Measurements from ENCODE around the gene PLCB3.

Gene PLCB3

GRCh38 chr11:64291752-64292459 lies 40.6 kb downstream of the PLCB3 start:
- DNase-seq (ENCODE audit: low read depth in 1 of 2, low spot score in 1 of 2), result no peak
- H3K27ac ChIP-seq (replicated peaks), result no peak overlapping the region
- no peak overlapping the region for H3K4me3 ChIP-seq (replicated peaks; ENCODE audit: insufficient read depth, low read length)
- H3K27me3 ChIP-seq (ENCODE audit: insufficient read depth, poor library complexity, severe bottlenecking), result peaks cover 55% of the 10 kb centered on the region
- TF ChIP-seq SPI1 (IDR thresholded peaks at IDR 0.05; ENCODE audit: borderline replicate concordance, low read depth), result no peak
- no peak for TF ChIP-seq CTCF (IDR thresholded peaks at IDR 0.05; ENCODE audit: insufficient read depth, low read length)
- no peak for TF ChIP-seq POLR2AphosphoS5 (IDR thresholded peaks at IDR 0.05; ENCODE audit: low read depth)
- TF ChIP-seq GABPA (IDR thresholded peaks at IDR 0.05; ENCODE audit: low read depth), result no peak
- no peak for TF ChIP-seq REST (IDR thresholded peaks at IDR 0.05; ENCODE audit: insufficient replicate concordance, low read depth)

- DNase-seq (ENCODE audit: low read depth in 1 of 2, low spot score in 1 of 2), result no peak
- H3K27ac ChIP-seq (replicated peaks), result no peak overlapping the region
- TF ChIP-seq GABPA (IDR thresholded peaks at IDR 0.05; ENCODE audit: low read depth), result no peak
- TF ChIP-seq CTCF (IDR thresholded peaks at IDR 0.05; ENCODE audit: insufficient read depth, low read length), result no peak
- no peak for TF ChIP-seq REST (IDR thresholded peaks at IDR 0.05; ENCODE audit: insufficient replicate concordance, low read depth)
- no peak for TF ChIP-seq SPI1 (IDR thresholded peaks at IDR 0.05; ENCODE audit: borderline replicate concordance, low read depth)
- TF ChIP-seq POLR2AphosphoS5 (IDR thresholded peaks at IDR 0.05; ENCODE audit: low read depth), result no peak
- peaks cover 61% of the 10 kb centered on the region for H3K27me3 ChIP-seq (ENCODE audit: insufficient read depth, poor library complexity, severe bottlenecking)
- no peak overlapping the region for H3K4me3 ChIP-seq (replicated peaks; ENCODE audit: insufficient read depth, low read length)
Measured at GRCh38 chr11:64292460-64293254, 41.3 kb downstream of the PLCB3 start.

GRCh38 chr11:64294774-64295173 lies 43.4 kb downstream of the PLCB3 start:
- TF ChIP-seq REST (IDR thresholded peaks at IDR 0.05; ENCODE audit: insufficient replicate concordance, low read depth) (no peak), SPI1 (IDR thresholded peaks at IDR 0.05; ENCODE audit: borderline replicate concordance, low read depth) (no peak), CTCF (IDR thresholded peaks at IDR 0.05; ENCODE audit: insufficient read depth, low read length) (no peak), GABPA (IDR thresholded peaks at IDR 0.05; ENCODE audit: low read depth) (no peak)
- Histone ChIP-seq H3K27ac (replicated peaks) (no peak overlapping the region), H3K4me3 (replicated peaks; ENCODE audit: insufficient read depth, low read length) (no peak overlapping the region), H3K27me3 (ENCODE audit: insufficient read depth, poor library complexity, severe bottlenecking) (peaks cover 83% of the 10 kb centered on the region)
- no peak for DNase-seq (ENCODE audit: low read depth in 1 of 2, low spot score in 1 of 2)

Data from HL-60 (cell line).